Ovary (tissue), 9 donors: ENCODE data around the gene HPSE2. TPM values are rescaled to one million over a fixed set of nuclear protein-coding genes. Genes with fewer than 3 reads are reported as not detected.

ENCODE experiments used
- DNase-seq, 5 donors: peaks; one replicate each; pipeline ENCODE4 v3.0.0-alpha.2; 2019 to 2020
- H3K27ac ChIP-seq, 2 donors: fragments of 200-600 bp; one replicate each; pipeline versions ENCODE4 v1.5.1 to v1.8.0; 2019 to 2022
- H3K27me3 ChIP-seq: fragments of 200-600 bp; one replicate; pipeline ENCODE4 v1.8.0; 2022
- H3K36me3 ChIP-seq: fragments of 200-600 bp; sonication (generic); one replicate; pipeline ENCODE4 v1.5.1; 2019
- H3K4me1 ChIP-seq: one replicate; pipeline ENCODE4 v1.8.1; 2013; ENCODE audit warnings: mild to moderate bottlenecking, moderate library complexity; ENCODE audit not compliant: insufficient read depth
- H3K4me3 ChIP-seq: fragments of 200-600 bp; sonication (generic); one replicate; pipeline ENCODE4 v1.5.1; 2017
- H3K9me3 ChIP-seq, 2 donors: fragments of 200-600 bp in 1 of 2; sonication (generic) in 1 of 2; one replicate each; pipeline versions ENCODE4 v1.5.1 to v1.8.1; 2013 to 2019; ENCODE audit warnings: mild to moderate bottlenecking in 1 of 2, moderate library complexity in 1 of 2
- CTCF ChIP-seq, 3 donors: fragments of 450-650 bp in 2 of 3; fragments of 200-600 bp in 1 of 3; IDR thresholded peaks; one replicate each; pipeline versions ENCODE4 v1.5.1 to v1.8.0; 2016 to 2022; ENCODE audit warnings: antibody characterized with exemption in 3 of 3, mild to moderate bottlenecking in 1 of 3
- EP300 ChIP-seq: sonication (generic); formaldehyde crosslinking; IDR thresholded peaks from one replicate; pipeline ENCODE4 v1.6.1; 2017; ENCODE audit warnings: antibody characterized with exemption
- POLR2A ChIP-seq: fragments of 450-650 bp; IDR thresholded peaks from one replicate; pipeline ENCODE4 v1.6.1; 2017; ENCODE audit warnings: antibody characterized with exemption, mild to moderate bottlenecking, moderate library complexity
- WGBS, 3 donors: extraction: QIAGEN DNeasy Blood & Tissue Kit in 1 of 3; methylation state at CpG; one replicate each; pipeline versions ENCODE4 v1.1.5 to v1.1.7; 2013 to 2017; 5-methylcytosine and 5-hydroxymethylcytosine counted together
- intact Hi-C, 4 donors: fragments of 100-400 bp; cut with DNase I; formaldehyde crosslinking; loops; one replicate each; pipeline versions ENCODE4 v1.11.0 to v1.15.1; 2022 to 2023
- polyA plus RNA-seq, 2 donors: library from polyadenylated mRNA; stranded (reverse); fragments of 200-250 nt in 1 of 2; fragments of 350-450 nt in 1 of 2; fragmentation: Illumina TruSeq in 1 of 2; extraction: RNeasy Lipid Tissue Mini Kit (QIAGEN cat#74804) in 1 of 2; gene quantifications; one replicate each; pipeline ENCODE4 v1.2.3, GENCODE V29; 2013 to 2014
- total RNA-seq, 7 donors: library from RNA; depleted of rRNA in 2 of 7; stranded (reverse); fragments of >200 nt in 2 of 7; fragmentation: NEBNext Ultra II Directional in 3 of 7; extraction: Animal tissue kit (Norgen Biotek cat#: 25700) in 3 of 7; gene quantifications; one replicate each; pipeline versions ENCODE4 v1.1.0 to v1.2.4, GENCODE V29; 2016 to 2023
- donor health status: DM: no; HTN: no; CAD: no; lungs with moderate emphysema.
- donor health status: DM: no; HTN: no; CAD: no.
- donor health status: Bipolar disorder and iron deficiency.
- donor health status: DM: yes; HTN: yes; CAD: no.
- donor health status: DM: no; HTN: no; CAD: no.
- donor health status: DM: yes; HTN: yes; CAD: no.

The HPSE2 gene
- total and polyA plus RNA-seq, 9 donors: 0.07 to 1.2 (median 0.12) TPM; not detected in 4

- H3K4me3 ChIP-seq: no peak overlapping the region
- H3K27ac ChIP-seq: no peak overlapping the region
- no peak for TF ChIP-seq EP300
- no peak for TF ChIP-seq CTCF (IDR thresholded peaks at IDR 0.05)
- TF ChIP-seq POLR2A: no peak
- no peaks in the 10 kb centered on the region for H3K36me3 ChIP-seq
- H3K9me3 ChIP-seq: no peaks in the 10 kb centered on the region
- WGBS, 3 donors: 85 to 91% (median 87%) methylated on average over 3 of the region's 3 CpGs
- no peaks in the 10 kb centered on the region for H3K4me1 ChIP-seq
- intact Hi-C loops: no loop called here
- no peaks in the 10 kb centered on the region for H3K27me3 ChIP-seq
- DNase-seq: no peak
These were observed 418.3 kb downstream of the HPSE2 start for GRCh38 chr10:98817396-98817795.

GRCh38 chr10:98815039-98815885 is 420.4 kb downstream of the HPSE2 start:
- WGBS, 3 donors: 51 to 73% (median 55%) methylated on average over 8 of the region's 8 CpGs
- no peak for DNase-seq
- intact Hi-C loops: no loop called here
- Histone ChIP-seq H3K4me3 (no peak overlapping the region), H3K27ac (no peak overlapping the region), H3K4me1 (no peaks in the 10 kb centered on the region), H3K27me3 (no peaks in the 10 kb centered on the region), H3K9me3 (no peaks in the 10 kb centered on the region), H3K36me3 (no peaks in the 10 kb centered on the region)
- no peak for TF ChIP-seq EP300
- no peak for TF ChIP-seq POLR2A
- TF ChIP-seq CTCF (IDR thresholded peaks at IDR 0.05): no peak

GRCh38 chr10:98814470-98814869 is 421.2 kb downstream of the HPSE2 start:
- no peaks in the 10 kb centered on the region for H3K27me3 ChIP-seq
- H3K36me3 ChIP-seq: no peaks in the 10 kb centered on the region
- intact Hi-C loops: no loop called here
- no peak overlapping the region for H3K4me3 ChIP-seq
- TF ChIP-seq EP300 (no peak), CTCF (IDR thresholded peaks at IDR 0.05) (no peak), POLR2A (no peak)
- no peak for DNase-seq
- 28 to 33% (median 32%) methylated on average over 3 of the region's 3 CpGs for WGBS, 3 donors
- no peaks in the 10 kb centered on the region for H3K9me3 ChIP-seq
- no peak overlapping the region for H3K27ac ChIP-seq
- no peaks in the 10 kb centered on the region for H3K4me1 ChIP-seq

- TF ChIP-seq EP300: no peak
- no peak for TF ChIP-seq CTCF (IDR thresholded peaks at IDR 0.05)
- TF ChIP-seq POLR2A: no peak
- no peaks in the 10 kb centered on the region for H3K27me3 ChIP-seq
- WGBS, 3 donors: 62 to 66% (median 66%) methylated on average over 2 of the region's 2 CpGs
- H3K4me3 ChIP-seq: no peak overlapping the region
- intact Hi-C loops: no loop called here
- no peaks in the 10 kb centered on the region for H3K9me3 ChIP-seq
- no peaks in the 10 kb centered on the region for H3K36me3 ChIP-seq
- no peak for DNase-seq
- H3K4me1 ChIP-seq: no peaks in the 10 kb centered on the region
- no peak overlapping the region for H3K27ac ChIP-seq
These were observed 427.3 kb downstream of the HPSE2 start for GRCh38 chr10:98808282-98808892.
